ENCODE data around the gene PLD4.

PLD4 gene

DNA sequence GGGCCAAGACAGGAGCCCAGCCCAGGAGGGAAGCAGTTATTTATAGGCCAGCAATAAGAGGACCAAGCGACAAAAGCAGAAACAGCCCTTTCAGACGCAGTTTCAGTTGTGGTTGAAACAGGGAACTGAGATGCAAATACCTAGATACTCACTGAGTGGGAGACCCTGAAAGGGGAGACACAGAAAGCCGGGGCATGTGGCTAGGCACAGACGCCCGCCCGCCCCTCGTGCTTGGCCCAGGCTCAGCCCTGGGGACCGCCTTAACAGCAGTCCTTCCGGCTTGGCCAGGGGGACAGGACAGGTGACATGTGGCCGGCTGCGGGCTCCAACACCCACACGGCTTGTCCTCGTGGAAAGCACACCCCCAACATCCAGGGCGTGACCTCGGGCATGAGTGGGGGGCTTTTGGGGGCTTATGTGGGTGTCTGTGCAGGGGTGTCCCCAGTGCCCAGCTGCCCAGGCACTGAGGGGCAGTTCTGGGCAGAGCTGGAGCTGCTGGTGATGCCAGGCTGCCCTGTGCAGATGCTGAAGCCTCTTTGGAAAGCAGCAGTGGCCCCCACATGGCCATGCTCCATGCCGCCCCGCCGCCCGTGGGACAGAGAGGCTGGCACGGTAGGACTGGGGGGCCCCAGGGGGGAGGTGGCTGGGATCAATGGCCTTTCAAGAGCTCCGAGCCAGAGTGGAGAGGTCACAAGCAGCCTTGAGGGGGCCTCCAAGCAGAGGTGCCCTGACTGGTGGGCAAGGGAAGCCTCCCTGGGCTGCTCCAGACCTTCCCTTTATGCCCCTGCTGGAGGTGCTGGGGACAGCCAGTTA, 2.1 kb downstream of the PLD4 start:
- in situ Hi-C loops (cut with HindIII; ENCODE audit: low sequenced_read_pairs): no loop called here

DNA sequence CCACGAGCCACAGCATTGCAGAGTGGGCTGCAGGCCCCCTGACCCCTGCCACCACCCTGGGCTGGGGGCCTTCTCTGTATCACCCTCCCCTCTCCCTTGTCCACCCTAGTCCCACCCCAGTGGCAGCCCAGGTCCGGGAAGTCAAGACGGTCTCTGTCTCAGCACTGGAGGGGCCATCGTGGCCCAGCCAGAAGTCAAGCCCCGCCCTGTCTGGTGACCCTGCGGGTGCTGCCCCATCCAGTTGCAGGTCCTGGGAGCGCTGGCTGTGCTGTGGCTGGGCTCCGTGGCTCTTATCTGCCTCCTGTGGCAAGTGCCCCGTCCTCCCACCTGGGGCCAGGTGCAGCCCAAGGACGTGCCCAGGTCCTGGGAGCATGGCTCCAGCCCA, 2.7 kb downstream of the PLD4 start:
- in situ Hi-C loops (cut with HindIII; ENCODE audit: low sequenced_read_pairs): no loop called here

DNA sequence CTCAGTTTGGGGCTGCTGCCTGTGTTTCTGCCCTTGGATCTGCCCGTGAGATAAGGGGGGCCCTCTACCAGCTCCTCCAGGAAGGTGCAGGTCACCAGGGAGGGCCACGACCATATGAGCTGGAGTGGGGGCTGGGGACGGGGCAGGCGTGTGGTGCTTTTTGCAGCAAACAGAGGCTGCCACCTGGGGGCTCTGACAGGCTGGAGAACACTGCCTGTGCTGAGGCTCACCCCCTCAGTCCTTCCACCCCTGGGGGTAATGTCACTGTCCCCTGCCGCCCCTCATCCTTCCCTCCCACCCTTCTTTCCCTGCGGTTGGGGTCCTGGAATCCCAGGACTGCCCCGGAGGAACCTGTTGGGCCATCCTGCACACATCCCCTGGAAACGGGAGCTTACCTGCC, 3.2 kb downstream of the PLD4 start:
- in situ Hi-C loops (cut with HindIII; ENCODE audit: low sequenced_read_pairs): no loop called here

DNA sequence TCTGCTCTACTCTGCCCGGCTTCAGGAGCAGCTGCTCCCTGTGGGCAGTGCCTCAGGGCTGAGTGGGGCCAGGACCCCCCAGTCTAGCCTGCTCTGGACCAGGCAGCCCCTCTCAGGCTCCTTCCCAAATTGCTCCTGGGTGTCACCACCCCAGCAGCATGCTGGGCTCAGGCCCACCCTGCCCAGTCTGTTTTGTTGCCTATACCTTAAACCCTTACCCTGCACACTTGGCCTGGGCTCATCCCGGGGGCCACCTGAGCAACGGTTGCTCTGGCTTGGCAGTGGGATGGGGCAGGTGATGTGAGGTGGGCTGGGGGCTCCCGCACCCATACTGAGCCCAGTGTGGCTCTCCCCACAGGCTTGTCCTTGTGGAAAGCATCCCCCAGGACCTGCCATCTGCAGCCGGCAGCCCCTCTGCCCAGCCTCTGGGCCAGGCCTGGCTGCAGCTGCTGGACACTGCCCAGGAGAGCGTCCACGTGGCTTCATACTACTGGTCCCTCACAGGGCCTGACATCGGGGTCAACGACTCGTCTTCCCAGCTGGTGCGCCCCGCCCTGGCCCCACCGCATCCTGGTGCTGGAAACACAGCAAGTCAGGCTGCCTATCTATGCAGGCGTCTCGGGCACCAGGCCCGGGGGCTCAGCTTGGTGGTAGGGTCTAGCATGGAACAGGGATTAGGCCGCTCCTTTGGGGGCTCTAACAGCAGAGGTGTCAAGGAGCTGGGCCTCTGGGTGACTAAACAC, 3.9 kb downstream of the PLD4 start:
- in situ Hi-C loops (cut with HindIII; ENCODE audit: low sequenced_read_pairs): no loop called here

DNA sequence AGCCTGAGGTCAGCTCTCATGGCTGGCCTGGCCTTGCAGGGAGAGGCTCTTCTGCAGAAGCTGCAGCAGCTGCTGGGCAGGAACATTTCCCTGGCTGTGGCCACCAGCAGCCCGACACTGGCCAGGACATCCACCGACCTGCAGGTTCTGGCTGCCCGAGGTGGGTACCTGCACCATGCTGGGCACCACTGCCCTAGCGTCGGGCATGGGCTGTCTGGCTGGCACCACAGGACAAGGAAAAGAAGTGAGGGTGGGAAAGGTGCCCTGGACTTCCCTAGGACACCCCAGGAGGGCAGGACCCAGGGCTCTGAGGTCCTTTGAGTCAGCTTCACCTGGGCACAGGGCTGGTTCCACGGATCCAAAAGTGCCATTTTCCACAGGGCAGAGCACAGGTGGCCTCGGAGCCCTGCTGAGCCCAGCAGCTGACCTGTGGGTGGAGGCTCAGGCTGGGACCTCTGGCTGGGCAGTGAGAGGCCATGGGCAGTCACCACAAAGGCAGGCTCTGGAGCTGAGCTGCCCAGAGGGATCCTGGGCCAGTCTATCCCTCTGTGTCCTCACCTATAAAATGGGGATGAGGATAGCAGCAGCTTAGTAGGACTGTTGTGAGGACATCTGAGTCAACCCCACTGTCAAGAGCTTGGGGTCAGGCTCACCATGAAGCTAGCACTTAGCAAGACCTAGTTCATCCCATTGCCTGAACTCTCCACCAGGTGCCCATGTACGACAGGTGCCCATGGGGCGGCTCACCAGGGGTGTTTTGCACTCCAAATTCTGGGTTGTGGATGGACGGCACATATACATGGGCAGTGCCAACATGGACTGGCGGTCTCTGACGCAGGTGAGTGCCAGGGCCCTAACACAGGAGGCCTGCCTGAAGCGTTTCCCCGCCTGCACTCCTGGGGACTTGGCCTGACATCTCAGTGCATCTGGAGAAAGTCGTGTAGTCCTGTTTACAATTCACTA, 4.9 kb downstream of the PLD4 start:
- in situ Hi-C loops (cut with HindIII; ENCODE audit: low sequenced_read_pairs): loop anchor here (10.0 kb wide), 1 partner anchor 85 kb away; no protein-coding TSS in a partner anchor

DNA sequence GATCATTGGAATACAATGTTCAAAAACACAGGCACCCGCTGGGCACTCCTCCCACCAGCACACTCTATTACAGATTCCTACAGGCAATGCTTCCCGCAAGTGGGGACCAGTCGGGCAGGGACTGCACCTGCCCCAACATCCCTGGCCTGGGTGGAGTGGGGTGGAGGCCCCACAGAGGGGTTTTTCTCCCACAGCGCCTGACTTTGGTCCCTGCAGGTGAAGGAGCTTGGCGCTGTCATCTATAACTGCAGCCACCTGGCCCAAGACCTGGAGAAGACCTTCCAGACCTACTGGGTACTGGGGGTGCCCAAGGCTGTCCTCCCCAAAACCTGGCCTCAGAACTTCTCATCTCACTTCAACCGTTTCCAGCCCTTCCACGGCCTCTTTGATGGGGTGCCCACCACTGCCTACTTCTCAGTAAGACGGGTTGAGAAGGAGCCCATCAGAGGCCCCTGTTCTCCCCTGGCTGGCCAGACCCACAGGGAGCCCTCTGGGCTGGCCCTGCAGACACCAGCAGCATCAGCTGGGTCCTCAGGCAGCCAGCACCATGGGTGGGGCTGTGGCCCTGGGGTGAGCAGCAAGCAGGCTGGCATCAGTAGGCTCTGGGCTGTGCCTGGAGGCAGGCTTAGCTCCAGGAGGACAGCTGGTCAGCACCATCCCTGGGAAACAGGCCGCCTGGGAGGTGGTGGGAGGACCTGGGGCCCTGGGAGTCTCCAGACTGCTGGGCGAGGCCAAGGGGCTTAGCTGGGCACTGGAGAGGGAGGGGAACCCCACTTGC, 6.0 kb downstream of the PLD4 start:
- in situ Hi-C loops (cut with HindIII; ENCODE audit: low sequenced_read_pairs): loop anchor here (10.0 kb wide), 1 partner anchor 84 kb away; no protein-coding TSS in a partner anchor

DNA sequence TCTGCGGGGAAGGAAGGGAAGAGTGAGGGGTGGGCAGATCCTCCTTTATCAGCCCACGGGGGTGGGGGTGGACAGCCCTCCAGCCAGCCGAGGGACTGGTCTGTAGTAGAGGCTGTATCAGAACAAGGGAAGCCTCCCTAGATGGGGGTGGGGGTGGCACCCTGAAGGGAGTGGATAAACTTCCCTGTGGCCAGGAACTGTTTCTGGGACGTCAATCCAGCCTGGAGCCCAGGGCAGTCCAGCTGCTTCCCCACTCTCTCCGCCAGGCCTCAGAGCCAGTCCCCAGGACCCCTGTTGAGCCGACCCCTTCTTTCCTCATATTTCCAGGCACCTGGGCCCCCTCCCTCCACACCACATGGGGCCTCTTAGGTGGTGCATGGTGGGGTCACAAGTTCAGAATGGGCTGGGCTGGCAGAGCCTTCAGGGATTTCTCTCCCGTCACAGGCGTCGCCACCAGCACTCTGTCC, 6.7 kb downstream of the PLD4 start:
- in situ Hi-C loops (cut with HindIII; ENCODE audit: low sequenced_read_pairs): loop anchor here (10.0 kb wide), 1 partner anchor 83 kb away; no protein-coding TSS in a partner anchor

DNA sequence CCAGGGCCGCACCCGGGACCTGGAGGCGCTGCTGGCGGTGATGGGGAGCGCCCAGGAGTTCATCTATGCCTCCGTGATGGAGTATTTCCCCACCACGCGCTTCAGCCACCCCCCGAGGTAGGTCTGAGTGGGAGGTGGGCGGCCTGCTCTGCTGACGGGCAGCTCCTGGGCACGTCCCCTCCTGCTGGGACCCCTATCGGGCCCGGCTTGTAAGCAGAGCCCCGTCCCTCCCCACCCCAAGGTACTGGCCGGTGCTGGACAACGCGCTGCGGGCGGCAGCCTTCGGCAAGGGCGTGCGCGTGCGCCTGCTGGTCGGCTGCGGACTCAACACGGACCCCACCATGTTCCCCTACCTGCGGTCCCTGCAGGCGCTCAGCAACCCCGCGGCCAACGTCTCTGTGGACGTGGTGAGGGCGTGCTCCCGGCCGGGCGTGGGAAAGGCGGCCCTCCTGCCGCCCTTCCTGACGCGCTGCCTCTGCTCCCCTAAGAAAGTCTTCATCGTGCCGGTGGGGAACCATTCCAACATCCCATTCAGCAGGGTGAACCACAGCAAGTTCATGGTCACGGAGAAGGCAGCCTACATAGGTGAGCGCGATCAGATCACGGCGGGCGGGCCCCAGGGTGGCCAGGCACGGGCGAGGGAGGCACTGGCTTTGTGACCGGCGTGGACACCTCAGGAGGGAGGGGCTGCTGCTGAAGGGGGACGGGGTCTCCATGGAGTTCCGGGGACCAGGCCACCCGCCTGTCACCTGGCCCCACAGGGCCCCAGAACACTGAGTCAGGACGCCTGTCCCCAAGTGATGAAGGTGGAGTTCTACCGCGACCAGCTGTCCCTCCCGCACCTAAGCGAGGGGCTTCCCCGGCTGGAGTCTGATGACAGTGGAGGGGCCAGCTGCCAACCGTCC, 7.3 kb downstream of the PLD4 start:
- in situ Hi-C loops (cut with HindIII; ENCODE audit: low sequenced_read_pairs): loop anchor here (10.0 kb wide), 1 partner anchor 83 kb away; no protein-coding TSS in a partner anchor

DNA sequence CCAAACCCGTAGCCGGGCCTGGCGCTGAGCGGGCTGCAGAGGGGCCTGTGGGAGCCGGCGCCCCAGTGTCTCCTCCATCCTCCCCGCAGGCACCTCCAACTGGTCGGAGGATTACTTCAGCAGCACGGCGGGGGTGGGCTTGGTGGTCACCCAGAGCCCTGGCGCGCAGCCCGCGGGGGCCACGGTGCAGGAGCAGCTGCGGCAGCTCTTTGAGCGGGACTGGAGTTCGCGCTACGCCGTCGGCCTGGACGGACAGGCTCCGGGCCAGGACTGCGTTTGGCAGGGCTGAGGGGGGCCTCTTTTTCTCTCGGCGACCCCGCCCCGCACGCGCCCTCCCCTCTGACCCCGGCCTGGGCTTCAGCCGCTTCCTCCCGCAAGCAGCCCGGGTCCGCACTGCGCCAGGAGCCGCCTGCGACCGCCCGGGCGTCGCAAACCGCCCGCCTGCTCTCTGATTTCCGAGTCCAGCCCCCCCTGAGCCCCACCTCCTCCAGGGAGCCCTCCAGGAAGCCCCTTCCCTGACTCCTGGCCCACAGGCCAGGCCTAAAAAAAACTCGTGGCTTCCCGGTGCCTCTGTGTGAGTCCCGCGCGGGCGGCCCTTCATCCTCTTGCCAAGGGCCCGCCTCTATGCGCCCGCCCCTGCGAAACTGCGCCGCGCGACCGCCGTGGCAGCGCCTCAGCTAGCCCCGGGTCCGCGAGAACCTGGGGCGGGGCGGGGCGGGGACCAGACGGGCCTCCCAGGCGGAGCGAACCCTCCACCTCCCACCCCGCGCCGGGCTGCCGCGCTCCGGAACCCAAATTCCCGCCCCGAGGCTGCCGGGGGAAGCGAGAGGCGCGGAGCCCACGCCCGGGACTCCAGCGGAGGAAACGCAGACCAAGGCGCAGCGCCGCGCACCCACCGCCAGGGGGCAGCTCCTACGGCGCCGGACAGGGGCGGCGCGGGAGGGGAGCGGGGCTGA, 8.3 kb downstream of the PLD4 start:
- in situ Hi-C loops (cut with HindIII; ENCODE audit: low sequenced_read_pairs): loop anchor here (10.0 kb wide), 1 partner anchor 82 kb away; no protein-coding TSS in a partner anchor

DNA sequence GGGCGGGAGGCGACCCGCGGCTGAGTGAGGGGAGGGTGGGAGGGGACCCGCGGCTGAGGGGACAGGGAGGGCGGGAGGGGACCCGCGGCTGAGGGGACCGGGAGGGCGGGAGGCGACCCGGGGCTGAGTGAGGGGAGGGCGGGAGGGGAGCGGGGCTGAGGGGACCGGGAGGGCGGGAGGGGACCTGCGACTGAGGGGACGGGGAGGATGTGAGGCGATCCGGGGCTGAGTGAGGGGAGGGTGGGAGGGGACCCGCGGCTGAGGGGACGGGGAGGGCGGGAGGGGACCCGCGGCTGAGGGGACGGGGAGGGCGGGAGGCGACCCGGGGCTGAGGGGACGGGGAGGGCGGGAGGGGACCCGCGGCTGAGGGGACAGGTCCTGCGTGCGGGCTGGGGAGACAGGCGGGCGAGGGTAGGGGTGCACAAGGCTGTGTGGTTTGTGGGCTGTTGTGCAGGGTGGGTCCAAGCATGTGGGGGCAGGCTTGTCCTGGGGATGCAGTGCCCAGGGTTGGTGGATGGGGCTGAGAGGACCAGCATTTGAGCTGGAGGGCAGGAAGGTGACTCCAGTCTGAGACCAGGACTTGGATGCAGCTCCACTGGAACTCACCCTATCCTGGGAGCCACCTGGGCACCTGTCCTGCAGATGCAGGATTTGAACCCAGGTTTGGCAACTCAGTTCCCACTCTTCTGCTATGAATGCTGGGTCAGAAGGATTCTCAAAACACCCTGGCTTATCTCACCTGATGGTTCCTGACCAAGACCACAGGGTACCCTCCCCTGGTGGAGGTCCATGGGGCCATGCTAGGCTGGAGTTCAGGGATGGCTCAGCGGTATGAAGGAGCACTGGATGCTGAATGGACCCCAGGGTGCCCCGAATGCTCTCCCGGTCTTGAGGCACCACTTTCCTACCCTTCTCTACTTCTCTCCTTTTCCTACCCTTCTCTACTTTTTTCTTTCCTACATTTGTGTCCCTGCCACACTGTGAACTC, 9.4 kb downstream of the PLD4 start:
- in situ Hi-C loops (cut with HindIII; ENCODE audit: low sequenced_read_pairs): loop anchor here (10.0 kb wide), 1 partner anchor 81 kb away; no protein-coding TSS in a partner anchor

DNA sequence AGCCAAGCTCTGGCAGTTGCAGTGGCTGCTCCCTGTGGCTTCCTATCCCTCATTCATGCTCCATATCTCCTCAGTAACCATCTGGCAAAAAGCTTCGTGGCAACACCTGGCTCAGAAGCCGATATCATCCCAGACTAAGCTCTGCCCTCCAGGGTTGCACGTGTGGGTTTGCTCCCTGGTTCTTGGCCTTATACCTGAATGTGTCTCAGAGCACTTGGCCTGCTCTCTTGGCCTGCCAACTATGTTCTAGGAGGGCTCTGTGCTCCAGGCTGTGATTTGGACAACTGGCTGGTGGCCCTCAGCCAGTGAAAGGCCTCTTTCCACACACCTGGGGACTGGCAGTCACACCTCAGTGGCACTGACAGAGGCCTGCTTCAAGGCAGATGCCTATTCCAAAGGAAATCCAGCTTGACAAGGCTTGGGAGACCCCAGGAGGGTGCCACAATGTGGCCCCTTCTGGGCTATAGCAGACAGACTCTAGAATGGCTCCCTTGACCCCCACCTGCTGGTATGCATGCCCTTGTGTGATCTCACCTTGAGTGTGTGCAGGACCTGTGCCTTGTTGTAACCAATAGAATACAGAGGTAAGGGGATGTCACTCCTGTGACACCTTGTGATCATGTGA, 10.5 kb downstream of the PLD4 start:
- in situ Hi-C loops (cut with HindIII; ENCODE audit: low sequenced_read_pairs): loop anchor here (5.0 to 10.0 kb wide), 6 partner anchors 38 to 192 kb away; no protein-coding TSS in a partner anchor

DNA sequence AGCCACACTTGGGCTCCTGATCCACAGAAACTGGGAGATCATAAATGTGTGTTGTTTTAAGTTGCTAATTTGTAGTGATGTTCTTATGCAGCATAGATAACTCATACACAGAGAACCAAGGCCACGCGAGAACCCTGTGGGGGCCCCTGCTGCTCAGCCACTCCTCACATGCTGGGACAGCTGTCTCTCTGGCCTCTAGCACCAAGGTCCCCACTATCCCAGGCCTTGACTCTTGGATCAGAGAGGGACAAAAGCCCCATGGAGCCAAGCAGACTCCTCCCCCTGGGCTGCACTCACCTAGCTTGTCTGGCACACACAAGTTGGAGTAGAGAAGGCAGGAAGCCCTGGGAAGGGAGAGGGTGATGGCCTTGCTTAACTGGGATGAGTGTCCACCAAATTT, 11.3 kb downstream of the PLD4 start:
- in situ Hi-C loops (cut with HindIII; ENCODE audit: low sequenced_read_pairs): loop anchor here (5.0 to 10.0 kb wide), 6 partner anchors 39 to 191 kb away; no protein-coding TSS in a partner anchor

DNA sequence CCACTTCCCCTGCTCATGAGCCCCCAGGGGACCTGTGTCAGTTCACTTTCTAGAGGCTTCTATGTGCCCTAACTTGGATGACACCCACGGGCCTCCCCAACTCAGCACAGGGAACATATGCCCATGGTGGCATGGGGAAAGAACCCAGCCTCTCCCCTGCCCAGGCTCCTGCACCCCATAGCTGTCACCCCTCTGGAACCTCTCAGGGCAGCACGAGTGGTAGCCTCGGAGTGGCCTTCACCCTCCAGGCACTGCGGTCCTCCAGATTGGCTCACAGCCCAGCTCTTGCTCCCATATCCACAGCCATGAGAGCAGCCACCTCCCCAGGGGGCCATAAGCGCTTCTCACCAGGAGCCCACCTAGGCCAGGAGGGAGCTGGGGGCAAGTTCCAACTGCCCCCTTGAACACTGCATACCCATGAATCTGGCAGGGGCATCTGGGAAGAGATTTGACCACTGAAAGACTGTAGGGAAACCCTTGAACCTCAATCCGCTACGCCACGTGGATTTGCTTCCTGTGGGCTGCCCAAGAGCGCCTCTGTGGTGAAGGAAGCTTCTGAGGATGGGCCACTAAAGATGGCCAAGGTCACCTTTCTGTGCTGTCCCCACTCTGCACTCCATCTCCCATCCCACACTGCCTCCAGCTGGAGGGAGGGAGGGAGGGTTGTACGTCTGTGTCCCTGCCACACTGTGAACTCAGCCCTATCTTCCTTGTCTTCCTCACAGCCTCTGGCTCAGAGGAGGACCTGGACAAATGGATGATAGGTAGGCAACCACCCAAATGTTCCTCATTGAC, 11.9 kb downstream of the PLD4 start:
- in situ Hi-C loops (cut with HindIII; ENCODE audit: low sequenced_read_pairs): loop anchor here (5.0 to 10.0 kb wide), 6 partner anchors 39 to 191 kb away; no protein-coding TSS in a partner anchor

DNA sequence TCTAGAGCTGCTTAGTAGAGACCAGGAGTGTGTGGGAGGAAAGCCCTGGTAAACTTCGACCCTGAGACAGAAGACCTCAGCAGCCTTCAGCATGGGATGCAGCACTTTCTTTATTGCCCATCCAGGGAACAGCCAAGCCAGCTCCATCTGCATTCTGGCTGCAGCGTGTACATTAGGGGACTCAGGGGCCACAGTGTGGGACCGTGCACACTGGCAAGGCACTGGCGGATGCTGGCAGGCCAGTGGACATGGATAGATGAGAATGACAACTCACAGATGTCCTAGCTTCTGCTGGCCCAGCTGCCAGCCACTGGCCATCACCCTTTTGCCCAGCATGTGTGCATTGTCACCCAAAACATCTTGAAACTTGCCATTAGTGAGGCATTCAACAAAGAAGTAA, 12.5 kb downstream of the PLD4 start:
- in situ Hi-C loops (cut with HindIII; ENCODE audit: low sequenced_read_pairs): loop anchor here (5.0 to 10.0 kb wide), 6 partner anchors 40 to 190 kb away; no protein-coding TSS in a partner anchor

Measured in endothelial cell of hepatic sinusoid (primary cell).